Tibial nerve (tissue), 3 donors: ENCODE measurements around the gene GPS1.

Experiments used
- POLR2A ChIP-seq, 2 donors: fragments of 450-650 bp; IDR thresholded peaks; one replicate each; pipeline ENCODE4 v1.6.1; 2017; ENCODE audit warnings: antibody characterized with exemption in 2 of 2, mild to moderate bottlenecking in 2 of 2, moderate library complexity in 2 of 2
- TF ChIP-seq, protein P1 (sequence below), 5 experiments: fragments of 200-600 bp in 3 of 5; fragments of 450-650 bp in 2 of 5; sonication (generic) in 3 of 5; IDR thresholded peaks; one replicate each; pipeline ENCODE4 v1.5.1; 2016 to 2019; ENCODE audit warnings: antibody characterized with exemption in 5 of 5, mild to moderate bottlenecking in 3 of 5, moderate library complexity in 2 of 5

DNA sequence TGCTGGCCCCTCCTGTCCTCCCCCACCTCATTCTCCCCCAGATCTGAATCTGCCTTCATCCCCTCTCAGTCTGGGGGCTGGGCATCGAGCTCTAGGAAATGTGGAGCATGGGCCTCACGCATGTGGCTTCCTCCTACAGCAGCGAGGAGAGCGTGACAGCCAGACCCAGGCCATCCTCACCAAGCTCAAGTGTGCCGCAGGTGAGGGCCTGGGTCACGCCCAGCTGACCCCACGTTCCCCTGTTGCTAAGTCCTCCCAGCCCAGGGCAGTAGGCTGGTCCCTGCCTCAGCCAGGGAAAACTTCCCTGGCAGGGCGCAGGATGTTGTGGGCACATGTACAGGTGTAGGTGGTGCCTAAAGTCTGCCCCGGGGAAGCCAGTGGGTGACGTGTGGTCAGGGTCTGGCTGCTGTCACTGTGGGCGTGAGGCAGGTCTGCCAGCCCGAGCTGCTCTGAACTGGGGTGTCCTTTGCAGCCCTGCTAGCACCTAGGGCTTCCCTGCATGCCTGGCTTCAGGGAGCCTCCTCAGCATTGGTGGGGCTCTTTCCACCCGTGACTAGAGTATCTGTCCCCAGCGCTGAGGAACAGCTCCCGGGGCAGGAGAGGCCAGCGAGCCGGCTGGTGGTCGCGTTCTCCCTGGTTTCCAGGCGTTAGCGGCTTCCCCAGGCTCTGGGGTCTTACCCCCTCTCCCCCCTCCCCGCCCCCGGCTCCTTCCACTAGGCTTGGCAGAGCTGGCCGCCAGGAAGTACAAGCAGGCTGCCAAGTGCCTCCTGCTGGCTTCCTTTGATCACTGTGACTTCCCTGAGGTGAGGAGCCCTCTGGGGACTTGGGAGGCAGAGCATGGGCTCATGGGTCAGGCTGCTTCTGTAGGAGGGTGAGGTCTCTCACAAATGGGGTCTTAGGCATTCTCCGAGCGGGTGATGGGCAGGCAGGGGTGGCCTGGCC lies 3.6 kb downstream of the GPS1 start:
- no peak for TF ChIP-seq POLR2A (IDR thresholded peaks at IDR 0.05)
- TF ChIP-seq, protein P1, sequence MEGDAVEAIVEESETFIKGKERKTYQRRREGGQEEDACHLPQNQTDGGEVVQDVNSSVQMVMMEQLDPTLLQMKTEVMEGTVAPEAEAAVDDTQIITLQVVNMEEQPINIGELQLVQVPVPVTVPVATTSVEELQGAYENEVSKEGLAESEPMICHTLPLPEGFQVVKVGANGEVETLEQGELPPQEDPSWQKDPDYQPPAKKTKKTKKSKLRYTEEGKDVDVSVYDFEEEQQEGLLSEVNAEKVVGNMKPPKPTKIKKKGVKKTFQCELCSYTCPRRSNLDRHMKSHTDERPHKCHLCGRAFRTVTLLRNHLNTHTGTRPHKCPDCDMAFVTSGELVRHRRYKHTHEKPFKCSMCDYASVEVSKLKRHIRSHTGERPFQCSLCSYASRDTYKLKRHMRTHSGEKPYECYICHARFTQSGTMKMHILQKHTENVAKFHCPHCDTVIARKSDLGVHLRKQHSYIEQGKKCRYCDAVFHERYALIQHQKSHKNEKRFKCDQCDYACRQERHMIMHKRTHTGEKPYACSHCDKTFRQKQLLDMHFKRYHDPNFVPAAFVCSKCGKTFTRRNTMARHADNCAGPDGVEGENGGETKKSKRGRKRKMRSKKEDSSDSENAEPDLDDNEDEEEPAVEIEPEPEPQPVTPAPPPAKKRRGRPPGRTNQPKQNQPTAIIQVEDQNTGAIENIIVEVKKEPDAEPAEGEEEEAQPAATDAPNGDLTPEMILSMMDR (IDR thresholded peaks at IDR 0.05), result no peak
